ENCODE data around the gene PCSK1N.

PCSK1N gene

GRCh38 chrX:48787505-48788443 is 47.6 kb downstream of the PCSK1N start:
- no peak for DNase-seq

GRCh38 chrX:48786825-48787504 is 48.4 kb downstream of the PCSK1N start:
- DNase-seq: no peak

- no peak for DNase-seq
Measured at GRCh38 chrX:48786341-48786800, 49.0 kb downstream of the PCSK1N start, which contains the start of gene GATA1. TSS of gene GATA1 (plus strand) at chrX:48786590. CDS start at chrX:48791110, 4,520 bp downstream.

- no peak for DNase-seq
Measured at GRCh38 chrX:48785540-48786214, 49.7 kb downstream of the PCSK1N start.

GRCh38 chrX:48785186-48785539 is 50.2 kb downstream of the PCSK1N start:
- DNase-seq: no peak

GRCh38 chrX:48784726-48785125 is 50.7 kb downstream of the PCSK1N start:
- DNase-seq: no peak

- no peak for DNase-seq
Measured at GRCh38 chrX:48782795-48783194, 52.6 kb downstream of the PCSK1N start.

- no peak for DNase-seq
Measured at GRCh38 chrX:48782216-48782615, 53.2 kb downstream of the PCSK1N start.

- DNase-seq: no peak
Measured at GRCh38 chrX:48781705-48782104, 53.7 kb downstream of the PCSK1N start.
